Neural cell (in vitro differentiated cells): Measurements from ENCODE around the gene ECI1.

Source experiments
- CTCF ChIP-seq: fragments of 450-650 bp; IDR thresholded peaks from 2 replicates; pipeline ENCODE4 v1.5.1; 2014; ENCODE audit warnings: antibody characterized with exemption, mild to moderate bottlenecking, moderate library complexity; ENCODE audit not compliant: poor library complexity, severe bottlenecking
- POLR2AphosphoS5 ChIP-seq: IDR thresholded peaks from 2 replicates; pipeline ENCODE4 v1.6.1; 2012
- TAF1 ChIP-seq: IDR thresholded peaks from 2 replicates; pipeline ENCODE4 v1.6.1; 2012; ENCODE audit warnings: low read depth
- TF ChIP-seq, protein P1 (sequence below): IDR thresholded peaks from 2 replicates; pipeline ENCODE4 v1.6.1; 2012; ENCODE audit warnings: borderline replicate concordance

DNA sequence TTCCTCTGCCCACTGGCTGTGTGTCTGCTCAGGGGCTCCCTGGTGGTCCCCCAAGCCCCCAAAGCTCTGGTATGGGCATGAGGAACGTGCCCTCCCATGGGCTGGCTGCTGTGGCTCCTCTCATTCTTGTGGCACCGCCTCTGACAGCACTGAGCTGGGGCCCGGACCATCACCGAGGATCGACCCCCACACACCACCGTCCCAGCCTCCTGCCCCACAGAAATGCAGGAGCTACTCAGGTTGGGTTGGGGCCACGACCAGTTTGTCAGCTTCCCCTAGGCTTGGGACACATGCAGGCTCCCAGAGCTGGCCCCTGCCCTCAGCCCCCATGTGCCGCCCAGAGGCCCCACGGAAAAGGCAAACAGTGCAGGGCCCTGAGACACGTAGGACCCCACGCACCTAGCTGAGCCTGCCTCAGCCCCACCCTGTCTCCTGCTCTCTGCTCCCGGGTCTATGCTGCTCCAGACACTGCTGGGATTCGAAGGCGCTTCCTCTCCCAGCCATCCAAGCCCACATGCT, 51.7 kb downstream of the ECI1 start:
- TF ChIP-seq, protein P1, sequence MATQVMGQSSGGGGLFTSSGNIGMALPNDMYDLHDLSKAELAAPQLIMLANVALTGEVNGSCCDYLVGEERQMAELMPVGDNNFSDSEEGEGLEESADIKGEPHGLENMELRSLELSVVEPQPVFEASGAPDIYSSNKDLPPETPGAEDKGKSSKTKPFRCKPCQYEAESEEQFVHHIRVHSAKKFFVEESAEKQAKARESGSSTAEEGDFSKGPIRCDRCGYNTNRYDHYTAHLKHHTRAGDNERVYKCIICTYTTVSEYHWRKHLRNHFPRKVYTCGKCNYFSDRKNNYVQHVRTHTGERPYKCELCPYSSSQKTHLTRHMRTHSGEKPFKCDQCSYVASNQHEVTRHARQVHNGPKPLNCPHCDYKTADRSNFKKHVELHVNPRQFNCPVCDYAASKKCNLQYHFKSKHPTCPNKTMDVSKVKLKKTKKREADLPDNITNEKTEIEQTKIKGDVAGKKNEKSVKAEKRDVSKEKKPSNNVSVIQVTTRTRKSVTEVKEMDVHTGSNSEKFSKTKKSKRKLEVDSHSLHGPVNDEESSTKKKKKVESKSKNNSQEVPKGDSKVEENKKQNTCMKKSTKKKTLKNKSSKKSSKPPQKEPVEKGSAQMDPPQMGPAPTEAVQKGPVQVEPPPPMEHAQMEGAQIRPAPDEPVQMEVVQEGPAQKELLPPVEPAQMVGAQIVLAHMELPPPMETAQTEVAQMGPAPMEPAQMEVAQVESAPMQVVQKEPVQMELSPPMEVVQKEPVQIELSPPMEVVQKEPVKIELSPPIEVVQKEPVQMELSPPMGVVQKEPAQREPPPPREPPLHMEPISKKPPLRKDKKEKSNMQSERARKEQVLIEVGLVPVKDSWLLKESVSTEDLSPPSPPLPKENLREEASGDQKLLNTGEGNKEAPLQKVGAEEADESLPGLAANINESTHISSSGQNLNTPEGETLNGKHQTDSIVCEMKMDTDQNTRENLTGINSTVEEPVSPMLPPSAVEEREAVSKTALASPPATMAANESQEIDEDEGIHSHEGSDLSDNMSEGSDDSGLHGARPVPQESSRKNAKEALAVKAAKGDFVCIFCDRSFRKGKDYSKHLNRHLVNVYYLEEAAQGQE = no peak
- TF ChIP-seq CTCF (no peak), POLR2AphosphoS5 (no peak), TAF1 (no peak)
